GM18526 (cell line): ENCODE measurements around the gene MZT1.

ENCODE experiments used
- POLR2A ChIP-seq: IDR thresholded peaks from 3 replicates; pipeline ENCODE4 v1.6.1; 2011; ENCODE audit not compliant: insufficient read length; ENCODE audit errors: extremely low read depth

MZT1 gene

DNA sequence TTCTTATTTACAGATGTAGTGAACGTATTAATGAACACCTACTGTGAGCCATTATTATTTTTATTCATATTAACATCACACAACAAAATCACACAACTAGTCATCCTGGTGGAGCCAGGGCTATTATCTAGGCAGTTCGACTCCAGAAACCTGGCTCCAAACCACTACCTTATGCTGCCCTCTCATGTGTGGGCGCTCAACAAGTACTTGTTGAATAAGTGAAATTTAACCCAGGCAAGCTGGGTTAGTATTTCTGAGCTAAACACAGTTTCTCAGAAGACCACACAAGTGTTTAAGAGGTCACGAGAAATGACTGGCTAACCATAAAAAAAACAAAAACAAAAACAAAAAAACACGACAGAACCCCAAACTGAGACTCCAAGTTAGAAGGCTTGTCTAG lies 33.6 kb downstream of the MZT1 start:
- no peak for TF ChIP-seq POLR2A

DNA sequence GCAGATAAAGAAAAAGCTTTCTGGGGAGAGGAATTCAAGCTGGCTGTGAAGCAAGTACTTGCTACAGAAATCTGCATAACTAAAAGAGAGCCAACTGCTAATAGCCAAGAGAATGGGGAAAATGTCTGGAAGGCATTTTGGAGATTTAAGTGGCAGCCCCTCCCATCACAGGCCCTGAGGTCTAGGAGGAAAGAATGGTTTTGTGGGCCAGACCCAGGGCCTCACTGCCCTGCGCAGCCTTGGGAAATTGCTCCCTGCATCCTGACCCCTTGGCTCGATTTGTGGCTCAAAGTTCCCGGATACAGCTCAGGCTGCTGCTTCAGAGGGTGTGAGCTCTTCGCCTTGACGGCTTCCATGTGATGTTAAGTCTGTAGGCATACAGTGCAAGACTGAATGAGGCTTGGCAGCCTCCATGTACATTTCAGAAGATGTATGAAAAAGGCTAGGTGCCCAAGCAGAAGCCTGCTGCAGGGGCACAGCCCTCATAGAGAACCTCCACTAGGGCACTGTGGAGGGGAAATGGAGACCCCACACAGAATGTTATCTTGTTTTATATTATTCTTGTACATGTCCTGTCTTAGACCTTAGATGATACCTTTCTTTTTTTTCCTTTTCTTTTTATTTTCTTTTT lies 34.4 kb downstream of the MZT1 start:
- no peak for TF ChIP-seq POLR2A

DNA sequence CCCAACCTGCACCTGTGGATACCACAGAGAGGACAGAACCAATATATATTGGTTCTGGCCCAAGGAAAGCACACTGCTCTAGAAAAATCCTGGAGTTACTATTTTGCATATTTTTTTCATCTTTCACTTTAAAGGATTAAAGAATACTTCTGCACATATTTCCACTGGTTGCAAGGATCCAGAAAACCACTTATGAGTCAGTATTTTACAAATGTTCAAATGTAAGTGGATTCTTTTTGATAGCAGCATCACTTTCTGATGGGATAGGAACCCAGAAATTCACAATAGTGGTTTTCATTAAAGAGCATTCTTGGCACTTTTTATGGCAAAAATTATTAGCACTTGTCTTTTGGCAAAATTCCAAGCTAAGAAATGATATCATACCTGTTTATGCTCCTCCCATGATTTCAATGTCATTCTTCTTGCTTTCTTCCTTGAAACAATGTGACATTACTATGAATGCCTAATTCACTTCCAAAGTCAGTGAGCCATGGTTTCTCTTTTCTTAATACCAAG lies 38.2 kb downstream of the MZT1 start:
- no peak for TF ChIP-seq POLR2A

DNA sequence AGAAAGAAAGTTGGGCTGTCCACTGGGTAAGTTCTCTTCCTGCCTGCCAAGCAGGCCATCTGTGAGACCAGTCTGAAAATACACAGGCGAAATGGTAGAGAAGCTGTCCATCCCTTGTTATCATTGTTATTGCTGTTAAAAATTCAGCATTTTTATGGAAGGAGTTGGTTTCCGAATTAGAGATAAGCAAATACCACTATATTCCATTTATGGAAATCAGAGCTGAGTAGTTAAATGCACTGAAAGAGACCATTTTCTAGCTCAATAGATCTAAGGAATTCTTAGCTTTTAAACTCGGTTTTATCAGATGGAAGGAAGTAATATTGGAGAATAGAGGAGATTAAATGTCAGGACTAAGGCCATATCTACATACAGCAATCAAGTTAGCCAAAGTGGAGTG lies 40.7 kb downstream of the MZT1 start:
- TF ChIP-seq POLR2A, result no peak

DNA sequence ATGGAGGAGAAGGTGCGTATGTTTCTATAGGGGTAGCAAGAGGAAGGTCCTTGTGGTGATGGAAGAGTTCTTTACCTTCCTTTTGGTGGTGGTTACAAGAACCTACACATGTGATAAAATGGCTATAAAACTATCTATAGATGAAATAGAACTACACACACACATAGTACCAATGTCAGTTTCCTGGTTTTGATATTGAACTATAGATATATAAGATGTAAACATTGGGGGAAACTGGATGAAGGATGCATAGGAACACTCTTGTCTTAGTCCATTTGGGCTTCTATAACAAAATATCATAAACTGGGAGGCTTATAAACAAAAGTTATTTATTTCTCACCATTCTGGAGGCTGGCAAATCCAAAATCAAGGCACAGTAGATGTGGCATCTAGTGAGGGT lies 47.1 kb downstream of the MZT1 start:
- no peak for TF ChIP-seq POLR2A

DNA sequence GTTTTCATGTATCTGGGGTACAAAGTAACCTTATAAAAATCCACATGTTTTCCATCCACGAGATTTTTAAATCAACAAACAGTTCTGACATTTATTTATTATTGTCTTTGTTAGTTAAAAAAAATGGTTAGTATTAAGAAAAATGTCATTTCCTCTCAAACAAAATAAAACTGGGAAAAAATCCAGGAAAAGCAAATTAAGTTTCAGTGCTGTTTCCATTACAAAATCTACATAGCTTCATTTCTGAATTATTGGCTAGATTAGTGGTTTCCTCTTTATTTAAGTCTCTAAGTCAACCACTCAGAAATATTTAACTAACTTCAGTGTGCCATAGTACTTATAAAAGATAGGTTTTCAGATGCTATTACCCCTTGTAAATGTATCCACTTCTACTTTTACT lies 49.1 kb downstream of the MZT1 start:
- no peak for TF ChIP-seq POLR2A

DNA sequence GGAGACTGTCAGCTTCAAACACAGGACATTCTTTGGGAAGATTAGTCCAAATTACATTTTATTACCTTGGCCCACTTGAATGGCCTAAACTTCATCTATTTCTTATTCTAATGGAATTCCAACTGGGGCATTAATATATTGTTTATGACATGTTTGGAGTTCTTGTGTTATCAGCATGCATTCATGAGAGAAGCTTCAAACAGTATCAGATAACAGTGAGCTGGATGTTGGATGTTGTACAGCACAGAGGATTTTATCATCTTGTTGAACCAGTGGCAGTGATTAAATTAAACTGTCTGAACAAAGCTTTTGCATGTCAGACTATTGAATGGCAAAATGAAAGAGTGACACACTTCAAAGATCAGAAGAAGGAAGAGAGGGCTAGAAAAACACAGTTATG lies 50.0 kb downstream of the MZT1 start:
- TF ChIP-seq POLR2A, result no peak

DNA sequence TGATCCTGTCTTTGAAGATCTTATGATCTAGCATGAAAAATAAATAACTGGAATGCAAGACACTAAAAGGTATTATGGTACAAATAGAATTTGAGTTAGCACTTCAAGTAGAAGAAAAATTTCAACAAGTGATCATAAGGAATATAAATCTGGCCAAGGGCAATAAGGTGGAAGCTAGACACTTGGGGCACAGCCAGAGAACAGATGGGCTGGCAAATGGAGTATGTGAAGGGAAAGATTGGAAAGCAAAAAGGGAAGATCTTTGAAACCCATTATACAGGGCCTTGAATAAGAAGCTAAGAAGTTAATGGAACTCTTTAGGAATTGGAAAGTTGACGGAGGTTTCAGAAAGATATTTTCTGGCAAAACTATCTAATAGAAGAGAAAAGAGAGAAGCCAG lies 61.0 kb downstream of the MZT1 start:
- TF ChIP-seq POLR2A, result no peak

DNA sequence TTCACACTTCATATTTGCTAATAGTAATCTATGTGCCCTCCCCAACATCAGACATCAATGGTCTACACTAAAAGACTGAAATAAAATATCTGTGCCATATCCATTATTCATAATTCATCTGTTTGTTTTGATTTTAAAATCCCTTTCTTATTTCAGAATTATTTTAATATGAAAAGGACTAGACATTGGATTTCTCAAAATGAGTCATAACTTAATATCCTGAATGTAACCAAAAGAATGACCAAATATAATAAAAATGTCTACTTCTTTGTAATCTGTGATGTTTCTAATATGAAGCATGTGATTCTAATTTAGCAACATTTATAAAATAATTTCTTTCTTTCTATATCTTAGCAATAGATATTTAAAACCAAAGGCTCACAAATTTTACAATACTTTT lies 64.9 kb downstream of the MZT1 start:
- no peak for TF ChIP-seq POLR2A
